Chondrocyte (in vitro differentiated cells): ENCODE data around the gene MTA2. TPM values are rescaled to one million over a fixed set of nuclear protein-coding genes. Genes with fewer than 3 reads are reported as not detected.
A peak's percentile ranks its signal among the peaks of the same experiment; 100 is the strongest.

Experiments
- DNase-seq: peaks from one replicate; pipeline ENCODE4 v3.0.0; 2021; ENCODE audit warnings: mixed read lengths, low spot score
- H3K27ac Mint-ChIP-seq: one replicate; pipeline ENCODE4 v1.8.0; 2021; ENCODE audit warnings: mild to moderate bottlenecking, moderate library complexity, mixed read lengths; ENCODE audit not compliant: unreplicated experiment
- H3K27me3 Mint-ChIP-seq: 2 replicates; pipeline ENCODE4 v1.8.0; 2021; ENCODE audit warnings: low read depth, mixed read lengths
- H3K36me3 Mint-ChIP-seq: 2 replicates; pipeline ENCODE4 v1.8.0; 2021; ENCODE audit warnings: low read depth, mixed read lengths
- H3K4me1 Mint-ChIP-seq: 2 replicates; pipeline ENCODE4 v1.8.0; 2021; ENCODE audit warnings: low read depth, mild to moderate bottlenecking, mixed read lengths
- H3K4me3 Mint-ChIP-seq: one replicate; pipeline ENCODE4 v1.8.0; 2021; ENCODE audit warnings: mild to moderate bottlenecking, moderate library complexity, mixed read lengths; ENCODE audit not compliant: unreplicated experiment
- H3K9me3 Mint-ChIP-seq: 2 replicates; pipeline ENCODE4 v1.8.0; 2021; ENCODE audit warnings: low read depth, mixed read lengths
- CTCF ChIP-seq: fragments of 200-600 bp; sonication (generic); IDR thresholded peaks from 2 replicates; pipeline ENCODE4 v1.5.0; 2021; ENCODE audit warnings: antibody characterized with exemption, mild to moderate bottlenecking, moderate library complexity
- total RNA-seq: library from RNA; stranded (reverse); gene quantifications from 3 replicates; pipeline ENCODE4 v1.2.1, GENCODE V29; 2021

Gene MTA2
- total RNA-seq, 1 donor from 2014 or later: 81.7 TPM

GRCh38 chr11:62647609-62648005 lies 45.9 kb upstream of the MTA2 start:
- Mint-ChIP-seq H3K27me3 (no peaks in the 10 kb centered on the region), H3K36me3 (peaks cover 5% of the 10 kb centered on the region), H3K9me3 (no peaks in the 10 kb centered on the region), H3K4me1 (peaks cover 25% of the 10 kb centered on the region), H3K4me3 (no peak overlapping the region), H3K27ac (peak overlapping the region; percentile 63)
- no peak for DNase-seq
- TF ChIP-seq CTCF: no peak

- no peaks in the 10 kb centered on the region for H3K9me3 Mint-ChIP-seq
- peaks cover 5% of the 10 kb centered on the region for H3K36me3 Mint-ChIP-seq
- H3K27me3 Mint-ChIP-seq: no peaks in the 10 kb centered on the region
- H3K4me1 Mint-ChIP-seq: peaks cover 20% of the 10 kb centered on the region
- no peak for TF ChIP-seq CTCF
- no peak for DNase-seq
- peak overlapping the region; percentile 98 for H3K4me3 Mint-ChIP-seq
- H3K27ac Mint-ChIP-seq: peak overlapping the region; percentile 95
Measured at GRCh38 chr11:62646825-62647608, 45.4 kb upstream of the MTA2 start.

- Mint-ChIP-seq H3K4me3 (peak within 1 kb of the TSS; percentile 98), H3K36me3 (peaks cover 5% of the 10 kb centered on the region), H3K9me3 (no peaks in the 10 kb centered on the region), H3K27ac (peak within 1 kb of the TSS; percentile 95), H3K4me1 (peaks cover 16% of the 10 kb centered on the region), H3K27me3 (no peaks in the 10 kb centered on the region)
- peak; percentile 100 for DNase-seq
- peak; percentile 29 for TF ChIP-seq CTCF
Measured at GRCh38 chr11:62645946-62646824, 44.5 kb upstream of the MTA2 start, which contains the start of gene GANAB. Gene GANAB, minus strand, starts transcription at chr11:62646613. Its CDS starts 14 bp downstream, at chr11:62646599.

GRCh38 chr11:62645671-62645945 lies 43.9 kb upstream of the MTA2 start:
- peak overlapping the region; percentile 95 for H3K27ac Mint-ChIP-seq
- peaks cover 5% of the 10 kb centered on the region for H3K36me3 Mint-ChIP-seq
- no peaks in the 10 kb centered on the region for H3K9me3 Mint-ChIP-seq
- no peak for DNase-seq
- peak overlapping the region; percentile 98 for H3K4me3 Mint-ChIP-seq
- no peak for TF ChIP-seq CTCF
- H3K27me3 Mint-ChIP-seq: no peaks in the 10 kb centered on the region
- H3K4me1 Mint-ChIP-seq: peaks cover 16% of the 10 kb centered on the region

- no peaks in the 10 kb centered on the region for H3K27me3 Mint-ChIP-seq
- peaks cover 21% of the 10 kb centered on the region for H3K4me1 Mint-ChIP-seq
- peak overlapping the region; percentile 49 for H3K27ac Mint-ChIP-seq
- peaks cover 7% of the 10 kb centered on the region for H3K36me3 Mint-ChIP-seq
- DNase-seq: no peak
- no peaks in the 10 kb centered on the region for H3K9me3 Mint-ChIP-seq
- H3K4me3 Mint-ChIP-seq: no peak overlapping the region
- no peak for TF ChIP-seq CTCF
Measured at GRCh38 chr11:62644220-62644619, 42.6 kb upstream of the MTA2 start.
